ENCODE results near the gene AK8.

The AK8 gene

GRCh38 chr9:132820169-132820944, 57.7 kb downstream of the AK8 start:
- Histone ChIP-seq H3K36me3 (ENCODE audit: control insufficient read depth, insufficient read depth, low read length) (no peaks in the 10 kb centered on the region), H3K4me2 (ENCODE audit: low read length) (no peak overlapping the region), H3K27ac (no peak overlapping the region), H3K79me2 (no peaks in the 10 kb centered on the region), H2AFZ (no peak overlapping the region), H3K9me3 (ENCODE audit: control insufficient read depth, low read length) (no peaks in the 10 kb centered on the region), H3K4me1 (no peaks in the 10 kb centered on the region), H3K9ac (no peak overlapping the region), H3K27me3 (ENCODE audit: control insufficient read depth, insufficient read depth, low read length) (no peaks in the 10 kb centered on the region), H3K4me3 (ENCODE audit: low read depth, low read length) (no peak overlapping the region)
- TF ChIP-seq CTCF (IDR thresholded peaks at IDR 0.05) = no peak

- Histone ChIP-seq H3K79me2 (no peaks in the 10 kb centered on the region), H3K9ac (no peak overlapping the region), H3K4me1 (no peaks in the 10 kb centered on the region), H3K9me3 (ENCODE audit: control insufficient read depth, low read length) (no peaks in the 10 kb centered on the region), H3K4me3 (ENCODE audit: low read depth, low read length) (no peak overlapping the region), H2AFZ (no peak overlapping the region), H3K27ac (no peak overlapping the region), H3K27me3 (ENCODE audit: control insufficient read depth, insufficient read depth, low read length) (no peaks in the 10 kb centered on the region), H3K36me3 (ENCODE audit: control insufficient read depth, insufficient read depth, low read length) (no peaks in the 10 kb centered on the region), H3K4me2 (ENCODE audit: low read length) (no peak overlapping the region)
- TF ChIP-seq CTCF (IDR thresholded peaks at IDR 0.05) = no peak
Measured at GRCh38 chr9:132818588-132818987, 59.5 kb downstream of the AK8 start.

- H3K9me3 ChIP-seq (ENCODE audit: control insufficient read depth, low read length) = no peaks in the 10 kb centered on the region
- H3K27me3 ChIP-seq (ENCODE audit: control insufficient read depth, insufficient read depth, low read length) = no peaks in the 10 kb centered on the region
- H3K4me1 ChIP-seq = no peaks in the 10 kb centered on the region
- no peaks in the 10 kb centered on the region for H3K36me3 ChIP-seq (ENCODE audit: control insufficient read depth, insufficient read depth, low read length)
- H3K4me2 ChIP-seq (ENCODE audit: low read length) = no peak overlapping the region
- TF ChIP-seq CTCF (IDR thresholded peaks at IDR 0.05) = no peak
- no peak overlapping the region for H2AFZ ChIP-seq
- H3K9ac ChIP-seq = no peak overlapping the region
- H3K79me2 ChIP-seq = no peaks in the 10 kb centered on the region
- H3K4me3 ChIP-seq (ENCODE audit: low read depth, low read length) = no peak overlapping the region
- no peak overlapping the region for H3K27ac ChIP-seq
Measured at GRCh38 chr9:132814937-132815336, 63.1 kb downstream of the AK8 start.

GRCh38 chr9:132813115-132813771, 64.8 kb downstream of the AK8 start:
- H3K27ac ChIP-seq = no peak overlapping the region
- H3K27me3 ChIP-seq (ENCODE audit: control insufficient read depth, insufficient read depth, low read length) = no peaks in the 10 kb centered on the region
- H3K4me1 ChIP-seq = no peaks in the 10 kb centered on the region
- H3K9ac ChIP-seq = no peak overlapping the region
- no peak overlapping the region for H2AFZ ChIP-seq
- no peak overlapping the region for H3K4me2 ChIP-seq (ENCODE audit: low read length)
- no peak for TF ChIP-seq CTCF (IDR thresholded peaks at IDR 0.05)
- H3K36me3 ChIP-seq (ENCODE audit: control insufficient read depth, insufficient read depth, low read length) = no peaks in the 10 kb centered on the region
- no peaks in the 10 kb centered on the region for H3K9me3 ChIP-seq (ENCODE audit: control insufficient read depth, low read length)
- H3K79me2 ChIP-seq = no peaks in the 10 kb centered on the region
- no peak overlapping the region for H3K4me3 ChIP-seq (ENCODE audit: low read depth, low read length)

Data from parathyroid adenoma (tissue), 2 donors.